Spleen (tissue), 11 donors: Measurements from ENCODE around the gene AK3. TPM values are rescaled to one million over a fixed set of nuclear protein-coding genes. Genes with fewer than 3 reads are reported as not detected.

Experiments used
- DNase-seq: peaks from one replicate; pipeline ENCODE4 v3.0.0-alpha.2; 2020
- H3K27ac ChIP-seq, 8 donors: fragments of 200-600 bp; sonication (generic) in 7 of 8; 1 replicate in 4 of 8; 2 replicates in 4 of 8; pipeline versions ENCODE4 v1.5.0 to v1.8.0; 2016 to 2021; ENCODE audit warnings: inconsistent platforms in 4 of 8, mild to moderate bottlenecking in 4 of 8, moderate library complexity in 1 of 8
- H3K27me3 ChIP-seq, 7 donors: fragments of 200-600 bp; sonication (generic) in 6 of 7; replicated peaks in 1 of 7; 1 replicate in 4 of 7; 2 replicates in 3 of 7; pipeline versions ENCODE4 v1.5.0 to v1.8.0; 2016 to 2021; ENCODE audit warnings: inconsistent platforms in 3 of 7, mild to moderate bottlenecking in 1 of 7
- H3K36me3 ChIP-seq, 6 donors: fragments of 200-600 bp; sonication (generic) in 5 of 6; 1 replicate in 4 of 6; 2 replicates in 2 of 6; pipeline versions ENCODE4 v1.5.0 to v1.8.0; 2016 to 2021; ENCODE audit warnings: inconsistent platforms in 2 of 6
- H3K4me1 ChIP-seq, 6 donors: fragments of 200-600 bp; sonication (generic) in 5 of 6; 1 replicate in 3 of 6; 2 replicates in 3 of 6; pipeline versions ENCODE4 v1.5.0 to v1.8.0; 2016 to 2021; ENCODE audit warnings: inconsistent platforms in 3 of 6
- H3K4me3 ChIP-seq, 8 donors: fragments of 200-600 bp; sonication (generic) in 7 of 8; 1 replicate in 4 of 8; 2 replicates in 4 of 8; pipeline versions ENCODE4 v1.5.0 to v1.8.0; 2016 to 2021; ENCODE audit warnings: inconsistent platforms in 4 of 8, mild to moderate bottlenecking in 4 of 8, moderate library complexity in 2 of 8
- H3K9me3 ChIP-seq, 8 donors: fragments of 200-600 bp; sonication (generic) in 7 of 8; 1 replicate in 4 of 8; 2 replicates in 4 of 8; pipeline versions ENCODE4 v1.5.0 to v1.8.0; 2016 to 2021; ENCODE audit warnings: inconsistent platforms in 4 of 8
- CTCF ChIP-seq, 11 experiments: fragments of 200-600 bp in 7 of 11; fragments of 450-650 bp in 4 of 11; sonication (generic) in 4 of 11; IDR thresholded peaks in 8 of 11; conservative IDR thresholded peaks in 3 of 11; 1 replicate in 7 of 11; 2 replicates in 4 of 11; pipeline versions ENCODE4 v1.4.0 to v1.8.0; 2016 to 2021; ENCODE audit warnings: antibody characterized with exemption in 11 of 11, inconsistent platforms in 4 of 11, mild to moderate bottlenecking in 1 of 11
- POLR2A ChIP-seq, 3 donors: fragments of 450-650 bp; IDR thresholded peaks; one replicate each; pipeline ENCODE4 v1.5.1; 2017; ENCODE audit warnings: antibody characterized with exemption in 3 of 3, mild to moderate bottlenecking in 1 of 3
- POLR2AphosphoS5 ChIP-seq, 3 donors: sonication (generic); formaldehyde crosslinking; IDR thresholded peaks; one replicate each; pipeline ENCODE4 v1.5.1; 2017; ENCODE audit warnings: antibody characterized with exemption in 3 of 3
- WGBS, 5 donors: extraction: QIAGEN DNeasy Blood & Tissue Kit in 3 of 5; methylation state at CpG; one replicate each; pipeline versions ENCODE4 v1.1.5 to v1.1.7; 2013 to 2018; 5-methylcytosine and 5-hydroxymethylcytosine counted together
- intact Hi-C: fragments of 100-400 bp; cut with DNase I; formaldehyde crosslinking; loops from one replicate; pipeline ENCODE4 v1.15.0; 2023; ENCODE audit warnings: low total_unique reads
- polyA plus RNA-seq, 3 donors: library from polyadenylated mRNA; stranded (reverse); fragments of 200-250 nt; gene quantifications; one replicate each; pipeline ENCODE4 v1.2.1, GENCODE V29; 2013
- total RNA-seq, 7 donors: library from RNA; depleted of rRNA in 3 of 7; stranded (reverse); fragments of >200 nt in 3 of 7; fragmentation: NEBNext Ultra II Directional in 4 of 7; extraction: Animal tissue kit (Norgen Biotek cat#: 25700) in 4 of 7; gene quantifications; one replicate each; pipeline versions ENCODE4 v1.1.0 to v1.2.1, GENCODE V29; 2016 to 2021
- donor health status: healthy with polysubstance abuse.
- donor health status: DM: no; HTN: no; CAD: no; lungs with moderate emphysema.
- donor health status: DM: no; HTN: no; CAD: no.
- donor health status: Bipolar disorder and iron deficiency.
- donor health status: healthy.
- donor health status: DM: no; HTN: no; CAD: no.
- donor health status: DM: yes; HTN: yes; CAD: no.

Gene AK3
- total and polyA plus RNA-seq, 10 donors = 21.3 to 65.3 (median 41.4) TPM

GRCh38 chr9:4774209-4774608 is 33.2 kb upstream of the AK3 start:
- H3K9me3 ChIP-seq = no peaks in the 10 kb centered on the region
- 67 to 89% (median 75%) methylated on average over 1 of the region's 1 CpG for WGBS, 5 donors
- H3K4me1 ChIP-seq = no peaks in the 10 kb centered on the region
- no peaks in the 10 kb centered on the region for H3K27me3 ChIP-seq
- TF ChIP-seq CTCF (IDR thresholded peaks at IDR 0.05 in 8 of 11, conservative IDR thresholded peaks at IDR 0.05 in 3 of 11) (no peak), POLR2AphosphoS5 (IDR thresholded peaks at IDR 0.05) (no peak), POLR2A (IDR thresholded peaks at IDR 0.05) (no peak)
- H3K27ac ChIP-seq = no peak overlapping the region
- intact Hi-C loops = no loop called here
- H3K4me3 ChIP-seq = no peak overlapping the region
- H3K36me3 ChIP-seq = no peaks in the 10 kb centered on the region
- DNase-seq = no peak

GRCh38 chr9:4771788-4772187 is 30.8 kb upstream of the AK3 start:
- H3K4me3 ChIP-seq = no peak overlapping the region
- DNase-seq = no peak
- no peaks in the 10 kb centered on the region for H3K9me3 ChIP-seq
- H3K27ac ChIP-seq = no peak overlapping the region
- WGBS, 5 donors = 91 to 100% (median 97%) methylated on average over 1 of the region's 1 CpG
- no peaks in the 10 kb centered on the region for H3K36me3 ChIP-seq
- H3K4me1 ChIP-seq = no peaks in the 10 kb centered on the region
- no peaks in the 10 kb centered on the region for H3K27me3 ChIP-seq
- intact Hi-C loops = no loop called here
- TF ChIP-seq CTCF (IDR thresholded peaks at IDR 0.05 in 8 of 11, conservative IDR thresholded peaks at IDR 0.05 in 3 of 11) (no peak), POLR2A (IDR thresholded peaks at IDR 0.05) (no peak), POLR2AphosphoS5 (IDR thresholded peaks at IDR 0.05) (no peak)

GRCh38 chr9:4769321-4770080 is 28.5 kb upstream of the AK3 start:
- no peak for DNase-seq
- H3K4me3 ChIP-seq = no peak overlapping the region
- intact Hi-C loops = loop anchor here (10.0 kb wide), 2 partner anchors 155 to 835 kb away; no protein-coding TSS in a partner anchor
- H3K27me3 ChIP-seq = no peaks in the 10 kb centered on the region
- TF ChIP-seq POLR2A (IDR thresholded peaks at IDR 0.05) (no peak), POLR2AphosphoS5 (IDR thresholded peaks at IDR 0.05) (no peak), CTCF (IDR thresholded peaks at IDR 0.05 in 8 of 11, conservative IDR thresholded peaks at IDR 0.05 in 3 of 11) (no peak)
- no peak overlapping the region for H3K27ac ChIP-seq
- no peaks in the 10 kb centered on the region for H3K4me1 ChIP-seq
- WGBS, 5 donors = 81 to 92% (median 85%) methylated on average over 6 to 7 of the region's 7 CpGs
- H3K9me3 ChIP-seq = no peaks in the 10 kb centered on the region
- no peaks in the 10 kb centered on the region for H3K36me3 ChIP-seq

- H3K36me3 ChIP-seq = no peaks in the 10 kb centered on the region
- no peaks in the 10 kb centered on the region for H3K27me3 ChIP-seq
- no peak overlapping the region for H3K27ac ChIP-seq
- intact Hi-C loops = loop anchor here (10.0 kb wide), 2 partner anchors 156 to 836 kb away; no protein-coding TSS in a partner anchor
- no peak for DNase-seq
- no peaks in the 10 kb centered on the region for H3K9me3 ChIP-seq
- TF ChIP-seq POLR2A (IDR thresholded peaks at IDR 0.05) (no peak), CTCF (IDR thresholded peaks at IDR 0.05 in 8 of 11, conservative IDR thresholded peaks at IDR 0.05 in 3 of 11) (no peak), POLR2AphosphoS5 (IDR thresholded peaks at IDR 0.05) (no peak)
- no peak overlapping the region for H3K4me3 ChIP-seq
- peaks cover under 1 to 4% (median 2%) of the 10 kb centered on the region in 6 donors for H3K4me1 ChIP-seq
These were observed 27.7 kb upstream of the AK3 start for GRCh38 chr9:4768681-4769080.
